WI38 (cell line): ENCODE data around the gene PEX7.

Experiments
- H3K4me3 ChIP-seq: 2 replicates; pipeline ENCODE4 v1.5.1; 2011; ENCODE audit warnings: low read depth, mild to moderate bottlenecking, control low read depth, low read length
- CTCF ChIP-seq: IDR thresholded peaks from 2 replicates; pipeline ENCODE4 v1.5.1; 2012; ENCODE audit warnings: low read depth, mild to moderate bottlenecking, control low read depth, low read length

The PEX7 gene

GRCh38 chr6:136822376-136823127 is at the start of gene PEX7:
Gene PEX7 (plus strand): TSS chr6:136822592. CDS start chr6:136822666, 74 bp downstream.
- peak; percentile 45 for TF ChIP-seq CTCF
- H3K4me3 ChIP-seq = peak within 1 kb of the TSS; percentile 57

- TF ChIP-seq CTCF = no peak
Observed at GRCh38 chr6:136772685-136773472, 49.5 kb upstream of the PEX7 start.

GRCh38 chr6:136773473-136773796 is 49.0 kb upstream of the PEX7 start:
- TF ChIP-seq CTCF = no peak
- H3K4me3 ChIP-seq = no peak overlapping the region

More at GRCh38 chr6:136772685-136773472, 49.5 kb upstream of the PEX7 start:
- H3K4me3 ChIP-seq = no peak overlapping the region

GRCh38 chr6:136774228-136775041 is 48.0 kb upstream of the PEX7 start:
- H3K4me3 ChIP-seq = no peak overlapping the region
- no peak for TF ChIP-seq CTCF

- H3K4me3 ChIP-seq = no peak overlapping the region
- TF ChIP-seq CTCF = no peak
Observed at GRCh38 chr6:136775081-136775480, 47.3 kb upstream of the PEX7 start.

GRCh38 chr6:136775548-136775947 is 46.8 kb upstream of the PEX7 start:
- no peak for TF ChIP-seq CTCF

More at GRCh38 chr6:136775548-136775947, 46.8 kb upstream of the PEX7 start:
- H3K4me3 ChIP-seq = no peak overlapping the region
